ENCODE data around the gene GYG2. TPM values are rescaled to one million over a fixed set of nuclear protein-coding genes. Genes with fewer than 3 reads are reported as not detected.
"Not testable (repeated sequence)": the region's sequence is repeated elsewhere in the genome, so short reads cannot be mapped to it uniquely, and the experiment has no call there.

The GYG2 gene
- total RNA-seq, 4 donors from 2014 or later: 4.6 to 18.1 (median 8.6) TPM

GRCh38 chrX:2879670-2880069 is 50.9 kb downstream of the GYG2 start:
- TF ChIP-seq POLR2AphosphoS5 (IDR thresholded peaks at IDR 0.05): no peak
- H3K27me3 ChIP-seq: no peaks in the 10 kb centered on the region
- H3K4me1 ChIP-seq: no peaks in the 10 kb centered on the region
- DNase-seq (ENCODE audit: extremely low spot score): no peak
- no peak overlapping the region for H3K27ac ChIP-seq (replicated peaks in 1 of 4)
- 100% methylated on average over 1 of the region's 1 CpG for WGBS
- no peaks in the 10 kb centered on the region for H3K9me3 ChIP-seq
- H3K4me3 ChIP-seq: no peak overlapping the region
- intact Hi-C loops (cut with DNase I): no loop called here
- no peaks in the 10 kb centered on the region for H3K36me3 ChIP-seq

- no peak for DNase-seq (ENCODE audit: extremely low spot score)
- peaks cover 0 to 3% (median under 1%) of the 10 kb centered on the region in 4 donors for H3K4me1 ChIP-seq
- no peak overlapping the region for H3K27ac ChIP-seq (replicated peaks in 1 of 4)
- no peaks in the 10 kb centered on the region for H3K9me3 ChIP-seq
- no peaks in the 10 kb centered on the region for H3K27me3 ChIP-seq
- WGBS: 97% methylated on average over 14 of the region's 14 CpGs
- intact Hi-C loops (cut with DNase I): no loop called here
- no peak for TF ChIP-seq EP300 (IDR thresholded peaks at IDR 0.05)
- TF ChIP-seq POLR2AphosphoS5 (IDR thresholded peaks at IDR 0.05): no peak
- no peak for TF ChIP-seq CTCF (IDR thresholded peaks at IDR 0.05)
- TF ChIP-seq POLR2A (IDR thresholded peaks at IDR 0.05; ENCODE audit: low read depth): no peak
- H3K36me3 ChIP-seq: no peaks in the 10 kb centered on the region
- no peak overlapping the region for H3K4me3 ChIP-seq
Measured at GRCh38 chrX:2883770-2884169, 55.0 kb downstream of the GYG2 start.

GRCh38 chrX:2888309-2888708 is 59.6 kb downstream of the GYG2 start:
- TF ChIP-seq EP300 (IDR thresholded peaks at IDR 0.05): no peak
- TF ChIP-seq POLR2AphosphoS5 (IDR thresholded peaks at IDR 0.05): no peak
- TF ChIP-seq CTCF (IDR thresholded peaks at IDR 0.05): no peak
- no peak for TF ChIP-seq POLR2A (IDR thresholded peaks at IDR 0.05; ENCODE audit: low read depth)
- no peaks in the 10 kb centered on the region for H3K36me3 ChIP-seq
- no peak overlapping the region for H3K4me3 ChIP-seq
- no peaks in the 10 kb centered on the region for H3K27me3 ChIP-seq
- WGBS: 81% methylated on average over 7 of the region's 7 CpGs
- H3K9me3 ChIP-seq: no peaks in the 10 kb centered on the region
- H3K4me1 ChIP-seq: peaks cover 0 to 7% (median 3%) of the 10 kb centered on the region in 4 donors
- intact Hi-C loops (cut with DNase I): no loop called here
- no peak for DNase-seq (ENCODE audit: extremely low spot score)
- H3K27ac ChIP-seq (replicated peaks in 1 of 4): no peak overlapping the region

GRCh38 chrX:2889045-2889605 is 60.4 kb downstream of the GYG2 start:
- TF ChIP-seq CTCF (IDR thresholded peaks at IDR 0.05) (no peak), EP300 (IDR thresholded peaks at IDR 0.05) (no peak), POLR2A (IDR thresholded peaks at IDR 0.05; ENCODE audit: low read depth) (no peak), POLR2AphosphoS5 (IDR thresholded peaks at IDR 0.05) (no peak)
- Histone ChIP-seq H3K27me3 (no peaks in the 10 kb centered on the region), H3K36me3 (no peaks in the 10 kb centered on the region), H3K4me3 (peak overlapping the region; percentile 43 to 59 (median 46)), H3K9me3 (no peaks in the 10 kb centered on the region), H3K4me1 (peaks cover 0 to 7% (median 3%) of the 10 kb centered on the region in 4 donors), H3K27ac (replicated peaks in 1 of 4) (no peak overlapping the region)
- 41% methylated on average over 11 of the region's 11 CpGs for WGBS
- intact Hi-C loops (cut with DNase I): no loop called here
- no peak for DNase-seq (ENCODE audit: extremely low spot score)

GRCh38 chrX:2889706-2890490 is 61.2 kb downstream of the GYG2 start:
- H3K27ac ChIP-seq (replicated peaks in 1 of 4); DNase-seq (ENCODE audit: extremely low spot score); H3K27me3 ChIP-seq; H3K36me3 ChIP-seq; intact Hi-C loops (cut with DNase I); H3K9me3 ChIP-seq; H3K4me1 ChIP-seq: not testable (repeated sequence)
- peak; percentile 15 to 39 (median 29) for TF ChIP-seq CTCF (IDR thresholded peaks at IDR 0.05)
- H3K4me3 ChIP-seq: peak overlapping the region; percentile 43 to 59 (median 46)
- 41% methylated on average over 15 of the region's 15 CpGs for WGBS

- H3K27ac ChIP-seq (replicated peaks in 1 of 4); H3K4me3 ChIP-seq; intact Hi-C loops (cut with DNase I); H3K4me1 ChIP-seq; DNase-seq (ENCODE audit: extremely low spot score); H3K9me3 ChIP-seq; H3K36me3 ChIP-seq; H3K27me3 ChIP-seq: not testable (repeated sequence)
- 75% methylated on average over 20 of the region's 22 CpGs for WGBS
Measured at GRCh38 chrX:2890536-2891460, 62.1 kb downstream of the GYG2 start.

Data from esophagus muscularis mucosa (tissue), 4 donors.